ENCODE results near the gene STX1B.

- TF ChIP-seq ZNF274 (IDR thresholded peaks at IDR 0.05; ENCODE audit: low read depth, low read length) (no peak), SUZ12 (IDR thresholded peaks at IDR 0.05; ENCODE audit: extremely low read depth, insufficient read depth, insufficient read length) (no peak)
Measured at GRCh38 chr16:30950516-30951065, 59.8 kb downstream of the STX1B start.
